GM12872 (cell line): ENCODE results near the gene TLCD1.

Experiments
- CTCF ChIP-seq: IDR thresholded peaks from 3 replicates; pipeline ENCODE4 v1.5.1; 2011; ENCODE audit warnings: low read depth, mild to moderate bottlenecking, low read length, moderate library complexity; ENCODE audit not compliant: insufficient read depth

TLCD1 gene

GRCh38 chr17:28715217-28715616 is 10.8 kb downstream of the TLCD1 start:
- no peak for TF ChIP-seq CTCF

GRCh38 chr17:28714281-28714680 is 11.8 kb downstream of the TLCD1 start:
- no peak for TF ChIP-seq CTCF

GRCh38 chr17:28712705-28713415 is 13.2 kb downstream of the TLCD1 start:
- no peak for TF ChIP-seq CTCF

GRCh38 chr17:28712032-28712704 is 13.9 kb downstream of the TLCD1 start:
- TF ChIP-seq CTCF: peak; percentile 41; the same call in 2 of the 3 replicates

GRCh38 chr17:28711723-28712031 is 14.4 kb downstream of the TLCD1 start, which contains the start of gene PROCA1:
PROCA1 (minus strand) TSS chr17:28711888; CDS start chr17:28711660, 228 bp downstream.
- no peak for TF ChIP-seq CTCF

GRCh38 chr17:28710861-28711722 is 14.9 kb downstream of the TLCD1 start:
- no peak for TF ChIP-seq CTCF

GRCh38 chr17:28707339-28707720 is 18.7 kb downstream of the TLCD1 start:
- TF ChIP-seq CTCF: no peak
